HCT116 (cell line): ENCODE results near the gene MCC.

Experiments
- CEBPB ChIP-seq: IDR thresholded peaks from 2 replicates; pipeline ENCODE4 v1.6.1; 2012; ENCODE audit warnings: low read depth
- CTCF ChIP-seq, 3 experiments: fragments of 200-600 bp in 1 of 3; sonication (generic) in 1 of 3; IDR thresholded peaks in 2 of 3; conservative IDR thresholded peaks in 1 of 3; 2 replicates each; pipeline ENCODE4 v1.5.1; 2012 to 2017; ENCODE audit warnings: low read depth in 2 of 3, low read length in 2 of 3, antibody characterized with exemption in 1 of 3, borderline replicate concordance in 1 of 3, control low read depth in 1 of 3, mild to moderate bottlenecking in 1 of 3, mixed read lengths in 1 of 3, mixed run types in 1 of 3, moderate library complexity in 1 of 3; ENCODE audit not compliant: insufficient read depth in 1 of 3
- POLR2A ChIP-seq: IDR thresholded peaks from 2 replicates; pipeline ENCODE4 v1.7.0; 2011; ENCODE audit warnings: borderline replicate concordance; ENCODE audit not compliant: insufficient read depth, insufficient read length; ENCODE audit errors: extremely low read depth

DNA sequence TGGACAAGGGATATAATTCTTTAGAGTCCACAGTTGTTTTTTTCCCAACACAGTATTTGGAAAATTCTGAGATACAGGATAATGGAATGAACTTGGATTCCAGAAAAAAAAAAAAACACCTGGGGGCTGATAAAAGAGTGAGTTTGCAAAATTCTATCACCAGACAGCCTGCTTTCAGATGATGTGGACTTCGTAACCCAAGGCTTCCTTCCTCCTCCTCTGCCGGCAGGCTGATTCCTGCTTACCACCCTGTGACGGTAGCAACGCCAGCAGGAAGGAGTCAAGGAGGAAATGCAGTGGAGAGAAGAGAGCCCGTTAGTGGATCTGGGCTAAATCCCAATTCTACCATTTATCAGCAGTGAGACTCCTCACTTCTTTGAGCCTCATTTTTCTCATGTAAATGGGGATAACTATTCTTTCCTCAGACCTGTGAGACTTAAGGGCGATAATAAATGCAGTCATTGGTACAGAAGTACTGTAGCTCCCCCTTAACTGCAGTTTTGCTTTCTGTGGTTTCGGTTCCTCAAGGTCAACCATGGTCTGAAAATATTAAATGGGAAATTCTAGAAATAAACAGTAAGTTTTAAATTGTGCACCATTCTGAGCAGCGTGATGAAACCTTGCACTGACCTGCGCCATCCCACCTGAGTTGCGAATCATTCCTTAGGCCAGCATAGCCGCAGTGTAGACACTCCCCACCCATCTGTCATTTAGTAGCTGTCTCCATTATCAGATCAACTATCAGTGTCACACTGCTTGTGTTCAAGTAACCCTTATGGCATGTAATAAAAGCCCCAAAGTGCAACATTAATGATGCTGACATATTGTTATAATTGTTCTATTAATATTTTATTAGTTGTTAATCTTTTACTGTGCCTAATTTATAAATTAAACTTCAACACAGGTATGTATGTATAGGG lies 440.3 kb downstream of the MCC start:
- TF ChIP-seq POLR2A (no peak), CEBPB (no peak), CTCF (IDR thresholded peaks at IDR 0.05 in 2 of 3, conservative IDR thresholded peaks at IDR 0.05 in 1 of 3; ENCODE audit: borderline replicate concordance in 1 of 3, insufficient read depth in 1 of 3, low read depth in 2 of 3, low read length in 2 of 3) (no peak)
